ENCODE measurements around the gene TRIM45.

TRIM45 gene

DNA sequence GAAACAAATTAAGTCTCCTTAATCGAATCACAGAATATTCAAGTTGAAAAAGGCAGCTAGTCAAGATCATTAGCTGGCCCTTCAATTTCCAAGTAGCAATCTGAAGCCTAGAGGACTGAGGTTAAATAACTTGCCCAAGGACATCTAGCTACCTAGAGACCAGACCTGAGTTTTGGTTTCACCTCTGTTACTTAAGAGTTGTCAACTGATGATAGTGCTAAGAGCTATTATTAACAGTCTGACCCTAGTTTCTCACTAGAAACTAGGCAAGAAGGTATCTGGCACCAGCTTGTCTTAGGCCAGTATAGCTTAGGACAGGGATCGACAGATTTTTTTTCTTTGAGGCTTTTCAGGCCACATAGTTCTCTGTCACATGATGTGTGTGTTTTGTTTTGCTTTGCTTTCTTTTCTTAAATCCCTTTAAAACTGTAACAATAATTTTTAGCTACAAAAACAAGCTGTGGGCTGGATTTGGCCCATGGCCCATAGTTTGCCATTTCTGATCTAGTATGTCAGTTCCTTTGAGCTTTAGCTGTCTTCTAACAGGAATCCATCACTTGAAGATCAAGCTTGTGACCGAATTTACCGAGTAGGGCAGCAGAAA, 23.2 kb downstream of the TRIM45 start:
- no peak for DNase-seq

DNA sequence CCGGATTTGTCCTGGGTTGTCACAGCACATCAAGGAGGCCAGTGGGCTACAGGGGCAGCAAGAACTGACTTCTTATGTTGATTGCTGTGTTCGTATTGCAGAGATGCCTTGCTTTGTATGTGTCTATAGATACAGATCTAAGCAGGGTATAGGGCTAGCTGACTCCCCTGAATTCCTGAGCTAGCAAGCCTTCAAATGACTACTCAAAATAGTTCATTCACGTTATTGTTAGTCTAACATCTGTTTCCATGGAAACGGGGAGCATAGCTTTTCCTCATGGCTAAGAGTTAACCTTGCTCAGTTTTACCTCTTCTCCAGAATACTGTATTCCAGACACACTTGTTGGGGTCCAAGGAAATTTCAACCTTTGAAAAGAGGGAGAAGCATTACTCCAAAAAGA, 24.1 kb downstream of the TRIM45 start:
- DNase-seq = no peak

DNA sequence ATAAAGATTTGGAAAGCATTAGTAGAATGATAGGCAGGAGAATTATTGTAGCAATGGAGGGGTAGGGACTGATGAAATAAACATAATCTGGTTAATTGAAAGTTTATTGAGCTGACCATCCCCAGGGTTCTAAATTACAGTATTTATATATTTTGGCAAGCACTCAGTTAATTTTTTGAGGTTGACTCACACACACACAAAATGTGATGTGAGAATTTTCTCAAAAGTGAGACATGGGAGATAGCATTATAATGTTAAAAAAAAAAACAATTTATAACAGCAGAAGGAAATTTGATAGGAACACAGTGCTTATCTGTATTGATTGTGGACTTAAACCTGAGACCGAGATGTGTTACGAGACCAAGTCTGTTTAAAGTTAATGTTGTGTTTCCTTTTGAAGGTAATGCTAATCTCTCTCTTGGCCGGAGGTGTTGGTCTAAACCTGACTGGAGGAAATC, 24.6 kb downstream of the TRIM45 start:
- no peak for DNase-seq

DNA sequence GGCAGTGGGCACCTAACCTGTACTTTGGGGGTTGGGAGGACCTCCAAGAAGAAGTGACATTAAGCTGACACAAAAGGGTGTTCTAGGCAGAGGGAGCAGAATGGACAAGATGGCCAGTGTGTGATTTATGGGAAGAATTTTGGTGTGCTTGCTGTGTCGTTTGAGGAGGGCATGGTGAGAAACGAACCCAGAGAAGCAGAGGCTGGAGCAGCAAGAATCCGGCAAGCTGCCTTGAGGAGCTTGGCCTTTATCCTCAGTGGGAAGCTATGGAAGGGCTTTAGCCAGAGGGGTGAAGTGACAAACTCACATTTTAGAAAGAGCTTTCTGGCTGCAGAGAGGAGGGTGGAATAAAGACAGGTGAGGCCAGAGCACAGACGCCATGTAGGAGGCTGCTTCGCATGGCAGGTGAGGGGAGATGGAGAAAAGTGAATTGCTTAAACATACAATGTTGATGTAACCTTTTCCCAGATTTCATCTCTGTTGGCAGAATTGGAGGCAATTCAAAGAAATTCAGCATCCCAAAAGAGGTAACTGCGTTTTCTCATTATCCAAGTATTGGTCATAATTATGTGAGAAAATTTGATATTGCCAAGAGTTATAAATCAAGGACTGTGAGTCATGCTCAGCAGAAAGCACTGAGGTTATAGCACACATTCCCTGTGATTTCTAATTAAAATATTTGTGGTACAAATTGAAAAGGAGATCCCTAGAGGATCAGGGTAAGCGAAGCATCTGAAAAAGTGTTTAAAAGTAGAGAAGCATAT, 26.5 kb downstream of the TRIM45 start:
- DNase-seq = no peak

DNA sequence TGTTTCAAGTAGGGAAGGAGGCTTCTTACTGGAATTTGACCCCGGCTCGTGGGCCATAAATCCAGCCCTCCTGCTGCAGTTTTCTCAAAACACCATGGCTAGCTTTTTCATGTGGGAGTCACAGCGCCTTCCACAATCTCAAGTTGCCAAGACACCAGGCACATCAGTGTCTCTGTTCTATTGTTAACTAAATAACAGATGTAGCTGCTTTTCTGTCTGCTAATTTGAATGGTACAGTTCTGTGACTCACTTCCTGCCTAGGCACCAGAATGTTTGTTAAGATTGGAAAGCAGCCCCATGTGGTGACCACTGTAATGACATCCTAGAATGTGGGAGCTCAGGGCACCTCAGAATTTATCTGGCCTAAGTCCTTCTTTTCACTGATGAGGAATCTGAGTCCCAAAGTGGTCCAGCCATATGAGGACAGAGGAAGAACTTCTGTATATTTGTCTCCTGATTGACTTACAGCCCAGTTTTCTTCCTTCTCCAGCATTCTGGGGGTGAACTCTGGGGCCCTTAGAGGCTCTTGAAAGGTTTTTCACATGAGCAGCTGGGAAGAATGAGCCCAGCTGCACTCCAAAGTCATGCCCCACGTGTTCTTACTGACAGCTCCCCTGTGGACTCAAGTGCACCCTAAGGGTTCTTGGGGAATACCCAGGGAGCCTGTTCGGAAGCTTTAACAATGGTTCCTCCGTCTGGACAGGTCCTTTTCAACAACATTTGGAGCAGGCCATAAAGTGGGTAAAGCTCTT, 27.5 kb downstream of the TRIM45 start:
- peak; percentile 34 for DNase-seq

DNA sequence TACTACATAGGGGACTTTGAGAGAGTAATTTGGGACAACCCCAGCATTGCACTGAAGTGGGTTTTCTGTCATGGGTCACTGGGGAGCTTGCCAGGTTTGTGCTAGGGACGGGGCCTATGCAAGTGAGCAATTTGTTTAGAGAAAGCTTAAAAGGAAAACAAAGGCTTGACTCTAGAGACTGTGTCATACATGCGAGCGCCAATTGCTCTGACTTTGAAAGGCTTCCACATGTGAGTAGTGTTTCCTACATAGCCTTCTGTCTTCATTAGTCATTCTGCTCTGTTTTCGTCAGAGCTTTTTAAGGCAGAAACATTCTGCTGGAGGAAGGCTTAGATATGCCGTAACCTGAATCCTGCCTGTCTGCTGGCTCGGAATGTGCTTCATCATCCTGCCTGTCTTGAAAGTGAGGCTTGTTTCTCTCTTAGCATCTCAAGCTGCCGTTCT, 28.4 kb downstream of the TRIM45 start:
- peak; percentile 1 for DNase-seq

DNA sequence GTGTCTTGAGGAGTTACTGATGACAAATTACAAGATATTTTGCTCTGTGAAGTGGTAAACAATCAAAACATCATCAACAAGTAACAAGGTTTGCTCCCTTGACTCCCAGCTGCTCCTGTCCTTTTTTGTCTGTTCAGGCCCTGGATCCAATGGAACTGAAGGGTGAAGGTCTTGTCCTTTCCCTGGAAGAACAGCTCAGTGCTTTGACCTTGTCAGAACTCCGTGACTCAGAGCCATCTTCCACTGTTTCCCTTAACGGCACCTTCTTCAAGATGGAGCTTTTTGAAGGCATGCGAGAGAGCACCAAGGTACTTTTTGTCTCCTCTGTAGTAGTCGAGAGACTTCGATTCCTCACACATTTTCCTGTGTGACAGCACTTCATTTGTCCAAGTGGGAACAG, 29.0 kb downstream of the TRIM45 start:
- no peak for DNase-seq

DNA sequence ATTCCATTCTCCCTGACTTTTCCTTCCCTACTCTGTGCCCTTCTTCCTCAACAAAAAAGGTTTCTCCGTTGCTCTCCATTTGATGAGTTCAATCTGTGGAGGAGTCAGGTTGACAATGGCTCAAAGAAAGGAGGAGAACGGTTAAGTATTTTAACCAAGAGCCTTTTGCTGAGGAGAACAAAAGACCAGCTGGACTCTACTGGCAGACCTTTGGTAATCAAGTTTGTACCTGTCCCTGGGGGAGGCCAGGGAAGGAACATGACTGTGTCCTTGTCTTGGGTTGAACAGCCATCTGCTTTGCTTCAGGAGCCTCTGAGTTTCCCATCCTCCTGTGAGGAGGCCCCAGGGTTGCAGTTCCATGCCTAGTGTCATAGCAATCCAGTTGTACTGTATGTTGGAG, 31.6 kb downstream of the TRIM45 start:
- DNase-seq = no peak

DNA sequence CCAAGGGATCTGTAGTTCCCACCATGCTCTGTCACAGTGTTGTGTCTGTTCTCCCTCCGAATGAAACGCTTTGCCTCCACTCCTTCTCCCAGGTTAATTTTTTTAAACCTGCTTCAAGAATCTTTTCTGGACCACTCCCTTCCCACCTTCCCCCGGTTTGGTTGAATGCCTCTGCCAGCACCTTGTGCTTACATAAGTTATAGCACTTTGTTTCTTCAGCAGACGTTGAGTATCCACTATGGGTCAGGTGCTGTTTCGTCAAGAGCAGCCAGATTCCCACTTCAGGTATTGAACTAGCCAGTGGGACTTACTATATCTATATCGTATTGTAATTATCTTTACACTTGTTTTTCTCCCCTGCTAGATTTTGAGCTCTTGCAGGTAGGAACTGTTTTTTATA, 33.9 kb downstream of the TRIM45 start:
- no peak for DNase-seq

DNA sequence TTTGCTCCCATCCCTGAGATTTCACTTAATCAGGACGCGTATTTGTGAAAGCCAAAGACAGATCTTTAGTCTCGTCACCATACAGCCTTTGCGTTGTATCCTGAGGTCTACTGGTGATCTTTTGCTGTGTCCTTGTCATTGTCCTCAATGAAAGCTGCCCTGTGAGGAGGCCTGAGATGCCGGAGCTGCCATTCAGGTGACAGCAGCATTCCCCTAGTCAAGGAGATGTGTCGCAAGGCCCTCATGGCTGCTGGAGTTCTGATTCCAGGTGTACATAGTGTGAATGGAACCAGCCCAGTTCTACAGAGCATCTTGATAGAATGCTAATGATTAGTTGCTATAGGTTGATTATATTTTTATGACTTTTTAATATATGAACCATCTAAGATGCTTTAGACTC, 37.3 kb downstream of the TRIM45 start:
- no peak for DNase-seq

DNA sequence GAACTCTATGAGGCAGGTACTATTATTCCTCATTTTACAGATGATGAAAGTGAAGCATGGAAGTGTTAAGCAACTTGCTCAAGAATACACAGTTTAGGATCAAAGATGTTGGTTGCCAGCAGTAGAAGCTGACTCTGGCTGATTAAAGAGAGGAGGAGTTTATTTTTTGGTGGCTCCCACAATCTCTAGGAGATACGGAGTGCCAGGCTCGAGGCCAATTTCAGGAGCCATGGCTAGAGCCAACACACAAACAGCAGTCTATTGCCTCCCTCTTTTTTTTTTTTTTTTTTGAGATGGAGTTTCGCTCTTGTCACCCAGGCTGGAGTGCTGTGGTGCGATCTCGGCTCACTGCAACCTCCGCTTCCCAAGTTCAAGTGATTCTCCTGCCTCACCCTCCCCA, 41.8 kb downstream of the TRIM45 start:
- DNase-seq = no peak

DNA sequence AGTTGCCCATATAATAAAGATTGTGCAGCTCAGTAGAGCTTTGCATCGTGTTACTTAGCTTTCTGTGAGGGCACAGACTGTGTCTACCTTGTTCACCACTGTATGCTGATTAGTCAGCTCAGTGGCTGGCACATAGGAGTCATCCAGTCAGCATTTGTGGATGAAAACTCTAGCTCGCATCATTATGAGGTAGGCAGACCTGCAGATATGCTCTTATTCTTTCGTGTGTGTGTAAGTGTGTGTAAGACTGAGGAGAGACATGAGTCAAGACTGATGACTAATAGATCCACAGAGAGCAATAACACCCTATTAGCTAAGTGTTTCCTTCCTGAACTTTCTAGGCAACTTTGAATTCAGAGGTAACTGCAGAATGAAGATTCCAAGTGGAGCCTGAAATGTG, 44.3 kb downstream of the TRIM45 start:
- DNase-seq = no peak

DNA sequence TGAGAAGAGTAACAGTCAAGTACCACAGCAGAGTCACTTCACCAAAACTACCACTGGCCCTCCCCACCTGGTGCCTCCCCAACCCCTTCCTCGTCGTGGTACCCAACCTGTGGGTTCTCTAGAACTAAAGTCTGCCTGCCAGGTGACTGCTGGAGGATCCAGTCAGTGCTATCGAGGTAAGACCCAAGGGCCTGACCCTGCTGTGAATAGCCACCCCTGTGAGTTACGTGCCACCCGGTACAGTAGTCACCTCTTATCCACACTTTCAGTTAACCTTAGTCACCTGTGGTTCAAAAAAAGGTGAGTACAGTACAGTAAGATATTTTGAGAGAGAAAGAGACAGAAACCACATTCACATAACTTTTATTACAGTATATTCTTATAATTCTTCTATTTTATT, 44.9 kb downstream of the TRIM45 start:
- DNase-seq = no peak

DNA sequence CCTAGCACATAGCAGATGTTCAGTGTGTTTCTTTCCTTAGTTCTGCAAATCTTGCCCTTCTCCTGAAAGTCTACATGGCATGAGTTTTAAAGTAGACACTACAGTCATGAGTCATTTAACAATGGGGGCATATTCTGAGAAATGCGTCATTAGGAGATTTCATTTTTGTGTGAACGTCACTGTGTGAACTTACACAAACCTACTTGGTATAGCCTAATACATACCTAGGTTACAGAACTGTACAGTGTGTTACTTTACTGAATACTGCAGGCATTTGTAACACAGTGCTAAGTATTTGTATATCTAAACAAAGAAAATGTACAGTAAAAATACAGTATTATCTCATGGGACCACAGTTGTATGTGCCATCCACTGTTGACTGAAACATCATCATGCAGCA, 51.4 kb downstream of the TRIM45 start:
- no peak for DNase-seq

DNA sequence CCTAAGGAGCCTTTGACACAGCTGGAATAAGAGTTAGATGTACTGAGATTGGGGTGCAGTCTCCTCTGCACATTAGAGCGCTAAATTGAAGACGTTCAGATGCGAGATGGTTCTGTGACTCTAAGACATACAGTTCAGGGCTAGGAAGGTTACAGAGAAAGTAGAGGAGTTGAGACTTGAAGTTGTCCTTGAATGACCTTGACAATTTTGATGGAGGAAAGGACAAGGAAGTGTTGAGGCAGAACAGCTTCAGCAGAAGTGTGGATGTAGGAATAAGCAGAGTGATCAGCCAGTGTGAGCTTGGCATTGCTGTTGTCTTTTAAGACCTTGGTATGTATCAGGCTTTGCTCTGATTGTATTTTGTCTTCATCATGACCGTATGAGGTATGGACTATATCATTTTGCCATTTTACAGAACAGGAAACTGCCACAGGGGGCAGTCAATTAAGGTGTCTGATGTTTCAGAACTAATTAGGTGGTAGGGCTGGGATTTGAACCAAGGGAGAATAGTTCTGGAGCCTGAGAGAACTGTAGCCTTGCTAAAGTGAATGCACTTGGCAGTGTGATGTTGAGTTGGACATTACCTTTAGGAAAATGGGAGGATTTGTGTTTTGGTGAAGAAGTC, 52.2 kb downstream of the TRIM45 start:
- no peak for DNase-seq

DNA sequence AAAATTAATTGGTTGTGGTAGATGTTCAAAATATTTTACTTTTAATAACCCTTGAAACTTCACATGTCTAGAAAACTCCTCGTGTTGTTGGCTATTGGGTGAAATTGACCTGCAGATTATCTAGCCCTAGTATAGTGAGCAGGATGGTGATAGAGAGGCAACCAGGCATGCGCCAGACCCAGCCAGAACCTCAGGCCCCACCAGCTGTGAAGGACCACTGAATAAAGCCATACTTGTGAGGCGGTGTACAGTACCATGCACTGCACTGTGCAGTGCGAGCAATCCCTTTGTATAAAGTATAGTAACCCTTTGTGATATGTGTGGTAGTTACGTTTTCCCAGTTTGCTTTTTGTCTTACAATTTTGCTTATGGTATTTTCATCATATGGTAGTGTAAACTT, 53.0 kb downstream of the TRIM45 start:
- DNase-seq = no peak

DNA sequence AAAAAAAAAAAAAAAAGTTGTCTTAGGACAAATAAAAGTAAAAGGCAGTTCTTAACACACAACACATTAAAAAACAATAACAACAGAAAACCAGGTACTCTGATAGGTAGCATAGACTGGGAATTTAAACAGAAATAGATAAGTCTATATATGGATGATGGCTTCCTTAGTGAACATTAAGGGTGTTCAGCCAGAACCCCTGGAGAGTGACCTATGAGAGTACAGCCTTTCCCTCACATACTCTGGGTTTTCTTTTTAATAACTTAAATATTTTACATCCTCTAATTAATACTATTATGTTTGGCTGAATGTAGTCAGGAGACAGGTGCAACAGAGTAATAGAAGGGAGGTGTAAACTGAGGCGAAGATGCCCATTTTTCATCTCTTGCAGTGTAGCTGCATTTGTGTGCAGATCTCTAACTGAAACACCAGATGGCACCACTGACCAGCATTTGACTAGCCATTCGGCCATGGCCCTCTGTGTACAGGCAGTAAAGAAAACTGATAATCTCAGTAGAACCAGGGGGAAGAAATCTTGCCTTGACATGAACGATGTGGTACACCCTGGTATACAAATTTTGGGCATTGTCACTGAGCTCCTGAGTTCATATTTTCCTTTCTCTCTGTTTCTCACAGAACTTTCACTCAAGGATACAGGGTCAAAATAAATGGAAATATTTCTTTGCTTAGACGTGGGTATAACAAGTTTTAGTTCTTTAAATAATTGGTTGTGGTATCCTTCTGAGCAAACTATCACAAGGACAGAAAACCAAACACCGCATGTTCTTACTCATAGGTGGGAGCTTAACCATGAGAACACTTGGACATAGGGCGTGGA, 53.8 kb downstream of the TRIM45 start:
- peak; percentile 41 for DNase-seq

DNA sequence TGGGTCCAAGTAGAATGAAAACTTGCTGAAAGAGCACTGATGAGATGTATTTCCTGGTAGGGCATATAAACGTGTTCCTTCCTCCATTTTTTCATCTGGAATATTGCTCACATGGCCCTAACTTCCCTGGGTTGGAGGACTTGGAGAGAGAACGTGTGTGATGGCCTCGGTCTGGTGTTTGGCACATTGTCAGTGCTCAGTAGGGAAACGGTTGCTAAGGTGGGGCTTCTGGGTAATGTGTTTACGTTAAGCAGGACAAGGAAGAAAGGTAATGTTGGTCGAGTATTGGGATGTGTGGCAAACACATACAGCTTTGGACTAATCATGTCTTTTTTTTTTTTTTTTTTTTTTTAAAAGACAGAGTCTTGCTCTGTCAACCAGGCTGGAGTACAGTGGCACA, 55.2 kb downstream of the TRIM45 start:
- DNase-seq = no peak

DNA sequence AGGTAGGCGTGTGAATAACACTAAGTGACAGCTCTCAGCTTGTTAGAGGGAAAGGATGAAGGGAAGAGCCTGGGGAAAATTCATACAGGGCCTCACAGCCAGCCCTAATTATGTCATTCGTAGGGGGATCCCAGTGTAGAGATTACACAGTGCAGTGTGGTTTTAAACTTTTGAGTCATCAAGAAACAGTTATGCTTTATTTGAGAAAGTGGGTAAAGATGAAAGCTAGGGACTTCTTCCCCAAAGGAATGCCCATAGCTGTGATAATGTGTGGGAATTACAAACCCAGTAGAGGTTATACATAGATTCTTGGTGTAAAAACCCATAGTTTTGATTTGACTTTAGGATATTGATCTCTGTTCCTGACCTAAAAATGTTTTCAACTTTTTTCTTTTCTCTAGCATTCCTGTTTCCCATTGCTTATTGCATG, 59.5 kb downstream of the TRIM45 start:
- no peak for DNase-seq
